Subcutaneous preadipocyte (primary cell): ENCODE measurements around the gene CLEC4F. TPM values are rescaled to one million over a fixed set of nuclear protein-coding genes. Genes with fewer than 3 reads are reported as not detected.

ENCODE experiments used
- small RNA-seq: library from RNA; depleted of rRNA; stranded (forward); fragments of <200 nt; gene quantifications from one replicate; pipeline ENCODE3, GENCODE V24; 2012
- total RNA-seq: library from RNA; depleted of rRNA; stranded (reverse); fragments of >200 nt; gene quantifications from 2 replicates; pipeline ENCODE4 v1.2.3, GENCODE V29; 2012

The CLEC4F gene, protein sequence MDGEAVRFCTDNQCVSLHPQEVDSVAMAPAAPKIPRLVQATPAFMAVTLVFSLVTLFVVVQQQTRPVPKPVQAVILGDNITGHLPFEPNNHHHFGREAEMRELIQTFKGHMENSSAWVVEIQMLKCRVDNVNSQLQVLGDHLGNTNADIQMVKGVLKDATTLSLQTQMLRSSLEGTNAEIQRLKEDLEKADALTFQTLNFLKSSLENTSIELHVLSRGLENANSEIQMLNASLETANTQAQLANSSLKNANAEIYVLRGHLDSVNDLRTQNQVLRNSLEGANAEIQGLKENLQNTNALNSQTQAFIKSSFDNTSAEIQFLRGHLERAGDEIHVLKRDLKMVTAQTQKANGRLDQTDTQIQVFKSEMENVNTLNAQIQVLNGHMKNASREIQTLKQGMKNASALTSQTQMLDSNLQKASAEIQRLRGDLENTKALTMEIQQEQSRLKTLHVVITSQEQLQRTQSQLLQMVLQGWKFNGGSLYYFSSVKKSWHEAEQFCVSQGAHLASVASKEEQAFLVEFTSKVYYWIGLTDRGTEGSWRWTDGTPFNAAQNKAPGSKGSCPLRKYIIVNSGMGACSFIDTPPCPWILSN
- total RNA-seq: not detected in 2 replicates

GRCh38 chr2:70820499-70820898 is at the start of gene CLEC4F:
CLEC4F (minus strand) TSS chr2:70820599; CDS start chr2:70820523, 76 bp downstream.

DNA sequence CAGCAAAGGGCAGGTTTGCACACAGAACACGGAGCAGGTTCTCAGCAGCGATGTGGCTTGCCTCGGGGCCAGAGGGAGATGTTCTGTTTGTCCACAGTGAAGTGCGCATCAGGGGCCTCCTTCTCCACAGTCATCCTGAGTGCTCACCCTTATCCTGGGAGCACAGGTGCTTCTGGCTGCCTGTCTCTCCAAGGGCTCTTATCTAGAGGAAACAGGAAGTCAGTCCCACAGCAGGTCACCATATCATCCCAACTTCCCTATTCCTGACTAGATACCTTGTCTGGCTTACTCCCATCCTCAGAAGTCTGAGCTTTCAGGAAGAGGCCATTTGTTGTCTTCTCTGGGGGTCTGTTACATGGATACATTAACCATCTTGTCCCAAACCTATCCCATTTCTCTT is 15.2 kb upstream of the CLEC4F start, which contains the start of gene CD207:
Gene CD207 (minus strand): TSS at position 174 of the 400 bp plus-strand sequence. CDS start 40 bp downstream, at position 134.

GRCh38 chr2:70790136-70790828 is 30.1 kb downstream of the CLEC4F start, which contains the start of gene FIGLA:
FIGLA (minus strand) TSS chr2:70790643; CDS start chr2:70790638, 5 bp downstream.

GRCh38 chr2:70767699-70768589 is 52.5 kb downstream of the CLEC4F start, which contains the start of gene ADD2:
ADD2 (minus strand) TSS chr2:70768200; CDS start chr2:70706408, 61,792 bp downstream.

Small RNA genes lying within 50 kb of the gene (small RNA-seq; reads per million reads assigned to genes)
- not detected for gene HMGN2P21

Other genes with a start within 250 kb of the CLEC4F start
- under 0.01 and 0.20 TPM in 2 replicates for gene ADD2, start 52.4 kb downstream of the CLEC4F start, total RNA-seq
- gene FIGLA, start 30.0 kb downstream of the CLEC4F start, total RNA-seq: not detected in 2 replicates
- not detected in 2 replicates for gene CD207, start 15.2 kb upstream of the CLEC4F start, total RNA-seq
- gene VAX2, start 80.0 kb upstream of the CLEC4F start, total RNA-seq: 2.2 and 2.5 TPM in 2 replicates
- gene ATP6V1B1, start 115.3 kb upstream of the CLEC4F start, total RNA-seq: 0.59 and 1.8 TPM in 2 replicates
- gene ANKRD53, start 158.0 kb upstream of the CLEC4F start, total RNA-seq: 0.39 and 1.8 TPM in 2 replicates
- gene TEX261, start 174.3 kb upstream of the CLEC4F start, total RNA-seq: 25.7 and 25.8 TPM in 2 replicates
- gene NAGK, start 248.0 kb upstream of the CLEC4F start, total RNA-seq: 25.2 and 34.9 TPM in 2 replicates